T47D (cell line): Measurements from ENCODE around the gene EPG5.
"Not testable (repeated sequence)": the region's sequence is repeated elsewhere in the genome, so short reads cannot be mapped to it uniquely, and the experiment has no call there.

Experiments
- DNase-seq, 2 experiments: peaks; one replicate each; pipeline versions ENCODE4 v3.0.0 to v3.0.0-alpha.2; 2011 to 2012; ENCODE audit warnings: low read depth in 1 of 2, low spot score in 1 of 2
- JUND ChIP-seq: IDR thresholded peaks from 2 replicates; pipeline ENCODE4 v1.6.1; 2012; ENCODE audit warnings: low read depth
- in situ Hi-C: cut with HindIII; loops from 2 replicates; pipeline ENCODE4 v1.10.0; 2016; ENCODE audit warnings: low sequenced_read_pairs, low pct_unique_long_range_greater_than_20kb

Gene EPG5

DNA sequence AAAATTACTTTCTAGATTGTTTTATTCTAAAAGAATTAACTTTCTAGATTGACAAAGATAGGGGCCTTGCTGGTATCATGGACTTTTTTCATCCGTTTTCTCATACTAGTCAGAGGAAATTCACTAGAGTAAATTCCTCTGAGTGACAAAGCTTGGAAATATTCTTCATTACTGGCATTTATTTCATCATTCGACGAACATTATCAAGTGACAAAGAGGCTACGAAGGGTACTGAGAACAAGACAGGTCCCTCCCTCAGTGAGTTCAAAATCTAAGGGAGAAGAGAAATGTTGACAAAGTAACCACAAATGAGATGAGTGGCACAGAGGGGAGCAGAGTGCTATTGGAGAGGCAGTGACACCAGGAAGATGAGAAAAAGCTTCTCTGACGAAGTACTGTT, 4.3 kb downstream of the EPG5 start:
- in situ Hi-C loops = no loop called here
- TF ChIP-seq JUND = no peak
- no peak for DNase-seq

DNA sequence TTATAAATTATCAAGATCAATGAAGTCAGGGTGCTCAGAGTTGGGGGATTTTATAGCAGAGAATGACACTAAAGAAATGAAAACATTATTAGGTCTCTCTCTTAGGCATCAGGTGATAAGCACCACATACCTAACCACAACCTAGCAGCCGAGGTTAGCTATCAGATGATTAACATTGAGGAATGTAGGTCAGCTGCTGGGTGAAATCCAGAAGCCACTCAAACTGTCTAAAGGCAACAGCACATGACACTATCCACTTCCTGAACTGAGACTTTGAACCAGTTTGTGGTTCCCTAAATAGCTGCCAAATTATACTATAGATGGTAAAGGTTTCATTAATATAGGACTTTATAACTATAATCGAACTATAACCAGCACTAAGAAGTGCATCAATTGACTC, 4.7 kb downstream of the EPG5 start:
- in situ Hi-C loops = no loop called here
- no peak for DNase-seq
- TF ChIP-seq JUND = no peak

- DNase-seq, in situ Hi-C loops: not testable (repeated sequence)
Observed at GRCh38 chr18:45959484-45959883, 7.6 kb downstream of the EPG5 start.

DNA sequence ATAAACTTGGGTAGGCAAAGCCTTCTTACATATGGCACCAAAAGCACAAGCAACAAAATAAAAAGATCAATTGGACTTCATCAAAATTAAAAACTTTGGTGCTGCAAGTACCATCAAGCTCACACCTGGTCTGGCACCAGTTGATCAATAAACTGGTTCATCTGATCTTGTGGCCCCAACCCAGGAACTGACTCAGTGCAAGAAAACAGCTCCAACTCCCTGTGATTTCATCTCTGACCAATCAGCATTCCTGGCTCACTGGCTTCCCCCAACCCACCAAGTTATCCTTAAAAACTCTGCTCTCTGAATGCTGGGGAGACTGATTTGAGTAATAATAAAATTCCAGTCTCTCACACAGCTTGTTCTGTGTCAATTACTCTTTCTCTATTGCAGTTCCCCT, 8.4 kb downstream of the EPG5 start:
- in situ Hi-C loops = no loop called here
- TF ChIP-seq JUND = no peak
- DNase-seq = no peak

DNA sequence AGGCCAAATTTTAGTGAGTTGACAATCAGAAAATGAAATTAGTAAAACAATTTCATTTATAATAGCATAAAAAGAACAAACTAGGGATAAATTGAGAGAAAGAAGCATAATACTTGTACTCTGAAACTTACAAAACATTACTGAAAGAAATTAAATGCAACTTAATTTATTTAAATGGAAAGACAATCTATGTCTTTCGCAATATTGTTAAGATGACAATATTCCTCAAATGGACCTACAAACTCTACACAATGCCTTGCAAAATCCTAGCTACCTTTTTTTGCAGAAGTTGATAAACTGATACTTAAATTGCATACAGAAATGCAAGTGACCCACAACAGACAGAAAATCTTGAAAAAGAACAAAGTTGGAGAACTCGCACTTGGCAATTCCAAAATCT, 9.1 kb downstream of the EPG5 start:
- in situ Hi-C loops = no loop called here
- no peak for DNase-seq
- no peak for TF ChIP-seq JUND

- no peak for DNase-seq
- in situ Hi-C loops = no loop called here
- no peak for TF ChIP-seq JUND
Observed at GRCh38 chr18:45957100-45957499, 10.0 kb downstream of the EPG5 start.

DNA sequence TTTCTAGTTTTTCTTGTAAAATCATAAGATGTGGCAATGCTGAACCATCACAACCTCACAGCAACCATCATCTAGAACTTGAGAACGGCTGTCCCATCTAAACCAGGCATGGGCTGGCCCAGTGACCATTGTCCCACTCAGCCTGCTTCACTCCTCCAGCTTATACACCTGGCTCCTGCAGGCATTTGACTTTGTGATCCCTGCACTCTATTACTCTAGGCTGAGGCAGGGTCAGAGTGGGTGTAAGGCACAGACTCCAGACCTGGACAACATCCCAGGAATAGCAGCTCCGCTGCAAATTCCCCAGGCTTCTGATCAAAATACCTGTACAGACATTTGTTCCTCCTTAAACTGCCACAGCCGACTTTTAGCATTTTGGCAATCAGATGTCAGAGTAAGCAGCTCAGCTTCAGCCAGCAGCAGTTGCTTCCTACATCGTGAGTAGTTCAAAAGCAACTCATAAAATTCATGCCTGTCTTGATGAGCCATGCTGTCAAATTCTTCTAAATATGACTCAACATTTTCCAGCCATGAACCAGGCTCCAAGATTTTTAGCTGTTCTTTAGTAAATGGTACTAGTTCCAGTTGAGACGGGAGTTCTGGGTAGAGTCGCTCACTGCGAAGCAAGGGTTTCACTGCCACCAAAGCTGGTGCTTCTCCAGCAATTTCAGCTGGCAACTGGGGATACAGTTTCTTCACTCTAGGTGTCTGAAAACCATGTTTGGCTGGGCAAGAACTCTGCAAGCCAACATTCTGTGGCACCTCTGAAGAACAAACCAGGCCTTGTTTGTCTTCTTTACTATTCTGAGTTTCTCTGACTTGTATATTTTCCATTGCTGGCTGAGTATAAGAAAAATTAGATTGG, 12.8 kb downstream of the EPG5 start:
- in situ Hi-C loops = no loop called here
- DNase-seq = no peak

GRCh38 chr18:45951016-45951714, 16.0 kb downstream of the EPG5 start:
- in situ Hi-C loops = no loop called here
- no peak for TF ChIP-seq JUND
- no peak for DNase-seq

More for the DNA sequence above, 12.8 kb downstream of the EPG5 start:
- no peak for TF ChIP-seq JUND

DNA sequence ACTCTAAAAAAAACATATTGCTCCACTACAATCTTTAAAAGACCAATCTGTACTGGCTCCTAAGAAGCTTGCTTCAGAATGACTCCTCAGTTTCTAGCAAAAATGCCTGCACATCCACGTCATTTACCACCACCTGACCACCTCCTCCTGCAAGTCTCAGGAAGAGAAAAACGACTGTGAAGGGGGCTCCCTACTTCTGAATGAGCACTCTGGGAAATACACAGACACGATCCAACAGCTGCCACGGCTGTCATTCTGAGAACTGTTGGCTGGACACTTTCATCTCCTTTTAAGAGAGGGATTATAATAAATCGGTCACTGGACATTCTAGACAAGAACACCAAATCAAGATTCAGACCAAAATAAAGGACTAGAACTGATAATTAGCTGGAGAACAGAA, 21.5 kb downstream of the EPG5 start:
- in situ Hi-C loops = no loop called here
- TF ChIP-seq JUND = no peak
- DNase-seq = no peak

GRCh38 chr18:45940724-45941123, 26.4 kb downstream of the EPG5 start:
- no peak for DNase-seq
- TF ChIP-seq JUND = no peak
- in situ Hi-C loops = no loop called here

DNA sequence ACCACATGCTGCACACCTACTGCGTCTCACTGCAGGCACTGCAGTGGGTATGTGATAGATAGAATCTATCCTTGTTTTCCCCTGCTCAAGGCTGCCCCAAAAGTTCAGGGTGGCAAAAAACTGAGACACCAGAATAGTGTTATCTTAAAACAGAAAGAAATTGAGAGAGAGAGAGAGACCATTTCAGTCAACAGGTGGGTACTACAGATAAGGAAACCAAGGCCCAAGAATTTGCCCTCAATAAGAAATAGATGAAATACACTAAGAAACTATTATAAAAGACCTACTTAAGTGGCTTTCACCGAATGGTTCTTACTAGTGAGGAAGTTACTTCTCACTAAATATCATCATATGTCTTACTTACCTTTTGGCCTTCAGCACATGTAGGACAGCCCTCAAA, 27.9 kb downstream of the EPG5 start:
- DNase-seq = no peak

DNA sequence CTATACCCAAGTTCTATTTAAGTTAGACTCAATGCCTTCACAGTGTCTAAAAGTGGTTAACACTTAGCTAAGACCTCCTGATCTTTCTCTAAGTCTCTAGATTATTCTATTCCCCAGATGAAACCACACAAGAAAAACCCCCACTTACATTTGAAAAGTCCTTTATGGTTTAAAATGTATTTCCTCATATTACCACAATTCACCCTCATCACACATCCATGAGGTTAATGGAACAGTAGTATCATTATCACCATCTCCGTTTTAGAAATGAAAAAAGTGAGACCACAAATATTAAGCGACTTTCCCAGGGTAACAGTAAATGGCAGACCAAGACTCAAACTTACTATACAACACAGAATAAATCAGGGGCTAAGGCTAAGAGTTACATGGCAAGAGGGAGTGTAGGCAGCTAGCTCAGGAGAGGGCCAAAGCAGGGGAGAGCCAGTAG, 28.6 kb downstream of the EPG5 start:
- no peak for TF ChIP-seq JUND
- no peak for DNase-seq

More for the DNA sequence above, 27.9 kb downstream of the EPG5 start:
- no peak for TF ChIP-seq JUND
- in situ Hi-C loops = no loop called here

DNA sequence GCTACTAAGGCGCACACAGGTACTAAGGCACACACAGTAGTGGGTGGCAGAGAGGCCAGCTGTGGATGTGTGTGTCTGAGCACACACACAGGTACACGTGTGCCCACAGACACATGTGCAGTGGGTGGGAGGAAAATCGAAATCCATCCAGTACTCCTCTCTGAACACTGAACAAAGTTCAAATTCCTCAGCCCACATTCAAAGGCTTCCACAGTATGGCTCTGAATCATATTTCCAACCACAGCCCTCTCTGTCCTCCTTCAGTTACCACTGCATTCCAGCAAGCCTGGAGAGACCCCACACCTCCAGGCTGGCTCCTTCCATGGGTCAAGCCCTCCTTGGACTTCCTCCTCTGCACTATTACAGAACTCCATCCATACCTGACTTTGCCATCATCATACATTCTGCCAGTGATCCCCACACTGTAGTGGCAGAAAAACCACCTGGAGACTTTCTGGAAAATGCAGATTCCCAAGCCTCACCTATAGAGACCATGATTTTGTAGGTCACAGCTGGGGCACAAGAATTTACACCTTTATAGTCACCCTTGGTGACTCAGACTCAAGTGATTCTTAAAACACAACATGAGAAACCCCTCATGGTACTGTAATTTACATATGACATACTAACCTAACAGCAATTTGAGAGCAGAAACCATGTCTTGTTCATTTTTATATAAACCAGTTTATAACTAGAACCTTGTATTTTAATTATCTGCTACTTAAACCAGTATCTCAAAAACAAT, 31.4 kb downstream of the EPG5 start:
- no peak for TF ChIP-seq JUND

More for the DNA sequence above, 28.6 kb downstream of the EPG5 start:
- in situ Hi-C loops = no loop called here

More for the DNA sequence above, 31.4 kb downstream of the EPG5 start:
- in situ Hi-C loops = no loop called here
- DNase-seq = no peak
